Aorta (tissue), 5 donors: Measurements from ENCODE around the gene COPG2. TPM values are rescaled to one million over a fixed set of nuclear protein-coding genes. Genes with fewer than 3 reads are reported as not detected.

Experiments used
- ATAC-seq: fragments of 200-7000 bp; cut with Tn5 transposase; one replicate; pipeline ENCODE4 v1.9.1; 2022; ENCODE audit warnings: moderate library complexity; ENCODE audit not compliant: low FRiP score
- DNase-seq, 2 donors: peaks; one replicate each; pipeline ENCODE4 v3.0.0-alpha.2; 2020
- H3K27ac ChIP-seq, 2 donors: one replicate each; pipeline ENCODE4 v1.5.1; 2013; ENCODE audit warnings: low read length in 2 of 2, mild to moderate bottlenecking in 2 of 2, moderate library complexity in 2 of 2, control low read depth in 1 of 2, inconsistent platforms in 1 of 2, low read depth in 1 of 2
- H3K27me3 ChIP-seq, 2 donors: one replicate each; pipeline ENCODE4 v1.6.1; 2013; ENCODE audit warnings: control low read depth in 1 of 2, low read length in 1 of 2, mild to moderate bottlenecking in 1 of 2, moderate library complexity in 1 of 2; ENCODE audit not compliant: insufficient read depth in 2 of 2, control insufficient read depth in 1 of 2
- H3K36me3 ChIP-seq, 2 donors: one replicate each; pipeline ENCODE4 v1.6.1; 2013; ENCODE audit warnings: control low read depth in 1 of 2, low read length in 1 of 2, mild to moderate bottlenecking in 1 of 2; ENCODE audit not compliant: insufficient read depth in 2 of 2, control insufficient read depth in 1 of 2
- H3K4me1 ChIP-seq, 2 donors: one replicate each; pipeline ENCODE4 v1.6.1; 2013; ENCODE audit warnings: low read length in 2 of 2, control low read depth in 1 of 2, mild to moderate bottlenecking in 1 of 2, moderate library complexity in 1 of 2; ENCODE audit not compliant: insufficient read depth in 2 of 2, control insufficient read depth in 1 of 2
- H3K4me3 ChIP-seq, 2 donors: one replicate each; pipeline ENCODE4 v1.5.1; 2013; ENCODE audit warnings: low read length in 2 of 2, control low read depth in 1 of 2, mild to moderate bottlenecking in 1 of 2
- H3K9me3 ChIP-seq: one replicate; pipeline ENCODE4 v1.6.1; 2013; ENCODE audit warnings: mild to moderate bottlenecking, low read length; ENCODE audit not compliant: control insufficient read depth
- WGBS, 2 donors: extraction: QIAGEN DNeasy Blood & Tissue Kit; methylation state at CpG; one replicate each; pipeline ENCODE4 v1.1.7; 2013; 5-methylcytosine and 5-hydroxymethylcytosine counted together
- intact Hi-C, 2 donors: fragments of 100-400 bp; cut with DNase I; formaldehyde crosslinking; loops; one replicate each; pipeline versions ENCODE4 v1.14.2 to v1.15.0; 2022
- polyA plus RNA-seq, 2 donors: library from polyadenylated mRNA; stranded (reverse); fragments of 200-250 nt; gene quantifications; one replicate each; pipeline ENCODE4 v1.2.3, GENCODE V29; 2013
- total RNA-seq, 2 donors: library from RNA; stranded (reverse); fragmentation: NEBNext Ultra II Directional; extraction: Animal tissue kit (Norgen Biotek cat#: 25700); gene quantifications; one replicate each; pipeline ENCODE4 v1.2.1, GENCODE V29; 2021
- donor health status: healthy with polysubstance abuse.
- donor health status: Bipolar disorder and iron deficiency.
- donor health status: DM: no; HTN: no; CAD: no.
- donor health status: DM: no; HTN: no; CAD: no.
- donor health status: DM: yes; HTN: yes; CAD: no.

The COPG2 gene
- total and polyA plus RNA-seq, 4 donors: 5.6 to 13.2 (median 9.3) TPM

GRCh38 chr7:130473876-130474275, 194.7 kb downstream of the COPG2 start:
- DNase-seq (no peak), ATAC-seq (no peak)
- no peaks in the 10 kb centered on the region for H3K4me1 ChIP-seq
- WGBS, 2 donors: 94 to 97% methylated on average over 4 of the region's 4 CpGs
- no peaks in the 10 kb centered on the region for H3K36me3 ChIP-seq
- peaks cover 2% of the 10 kb centered on the region for H3K9me3 ChIP-seq
- intact Hi-C loops: no loop called here
- H3K4me3 ChIP-seq: no peak overlapping the region
- no peaks in the 10 kb centered on the region for H3K27me3 ChIP-seq
- H3K27ac ChIP-seq: no peak overlapping the region

GRCh38 chr7:130473289-130473688, 195.3 kb downstream of the COPG2 start:
- DNase-seq (no peak), ATAC-seq (no peak)
- intact Hi-C loops: no loop called here
- Histone ChIP-seq H3K27me3 (no peaks in the 10 kb centered on the region), H3K4me1 (no peaks in the 10 kb centered on the region), H3K27ac (no peak overlapping the region), H3K36me3 (no peaks in the 10 kb centered on the region), H3K4me3 (no peak overlapping the region), H3K9me3 (peaks cover 2% of the 10 kb centered on the region)

- no peaks in the 10 kb centered on the region for H3K27me3 ChIP-seq
These were observed 196.6 kb downstream of the COPG2 start for GRCh38 chr7:130471974-130472373.

GRCh38 chr7:130468612-130469011, 199.9 kb downstream of the COPG2 start:
- 89 to 94% methylated on average over 1 of the region's 1 CpG for WGBS, 2 donors
- no peak overlapping the region for H3K27ac ChIP-seq
- H3K36me3 ChIP-seq: no peaks in the 10 kb centered on the region
- H3K9me3 ChIP-seq: peaks cover 1% of the 10 kb centered on the region
- intact Hi-C loops: no loop called here
- DNase-seq: no peak
- H3K27me3 ChIP-seq: no peaks in the 10 kb centered on the region
- no peaks in the 10 kb centered on the region for H3K4me1 ChIP-seq
- no peak for ATAC-seq
- H3K4me3 ChIP-seq: no peak overlapping the region

More at GRCh38 chr7:130471974-130472373, 196.6 kb downstream of the COPG2 start:
- no peak for ATAC-seq
- intact Hi-C loops: no loop called here
- DNase-seq: no peak
- no peaks in the 10 kb centered on the region for H3K36me3 ChIP-seq
- H3K4me1 ChIP-seq: no peaks in the 10 kb centered on the region
- peaks cover 2% of the 10 kb centered on the region for H3K9me3 ChIP-seq
- WGBS, 2 donors: 61% methylated on average over 2 of the region's 2 CpGs
- H3K4me3 ChIP-seq: no peak overlapping the region
- no peak overlapping the region for H3K27ac ChIP-seq

GRCh38 chr7:130463553-130464434, 204.8 kb downstream of the COPG2 start:
- Histone ChIP-seq H3K4me1 (no peaks in the 10 kb centered on the region), H3K9me3 (peaks cover 1% of the 10 kb centered on the region), H3K4me3 (no peak overlapping the region), H3K27me3 (no peaks in the 10 kb centered on the region), H3K27ac (no peak overlapping the region), H3K36me3 (no peaks in the 10 kb centered on the region)
- DNase-seq (no peak), ATAC-seq (no peak)
- 84 to 85% methylated on average over 4 of the region's 4 CpGs for WGBS, 2 donors
- intact Hi-C loops: no loop called here

GRCh38 chr7:130461272-130461671, 207.3 kb downstream of the COPG2 start:
- Histone ChIP-seq H3K27ac (no peak overlapping the region), H3K4me1 (no peaks in the 10 kb centered on the region), H3K9me3 (peaks cover 1% of the 10 kb centered on the region), H3K36me3 (no peaks in the 10 kb centered on the region), H3K4me3 (no peak overlapping the region), H3K27me3 (no peaks in the 10 kb centered on the region)
- 22 to 64% methylated on average over 2 of the region's 2 CpGs for WGBS, 2 donors
- ATAC-seq: no peak
- intact Hi-C loops: no loop called here
- no peak for DNase-seq

- intact Hi-C loops: no loop called here
- ATAC-seq: no peak
- no peaks in the 10 kb centered on the region for H3K9me3 ChIP-seq
- H3K27me3 ChIP-seq: no peaks in the 10 kb centered on the region
- no peak overlapping the region for H3K27ac ChIP-seq
- H3K36me3 ChIP-seq: no peaks in the 10 kb centered on the region
- 92 to 98% methylated on average over 2 of the region's 2 CpGs for WGBS, 2 donors
- no peak overlapping the region for H3K4me3 ChIP-seq
- DNase-seq: no peak
- H3K4me1 ChIP-seq: no peaks in the 10 kb centered on the region
These were observed 210.3 kb downstream of the COPG2 start for GRCh38 chr7:130458257-130458656.
